CD4-positive, alpha-beta T cell (primary cell): ENCODE measurements around the gene WWOX. TPM values are rescaled to one million over a fixed set of nuclear protein-coding genes. Genes with fewer than 3 reads are reported as not detected.

Experiments used
- ATAC-seq: fragments of 200-7000 bp; cut with Tn5 transposase; one replicate; pipeline ENCODE4 v1.10.0; 2022; ENCODE audit warnings: mild to moderate bottlenecking; ENCODE audit not compliant: poor library complexity
- CTCF ChIA-PET: fragments of 350-600 bp; sonication (Branson Sonifier 250); formaldehyde crosslinking; loops from one replicate; lab custom pipeline; 2021; ENCODE audit warnings: antibody characterized with exemption, inconsistent platforms; lab: Charles Lee
- POLR2A ChIA-PET: fragments of 350-600 bp; sonication (Branson Sonifier 250); formaldehyde crosslinking; loops from one replicate; lab custom pipeline; 2021; ENCODE audit warnings: antibody characterized with exemption, inconsistent platforms; lab: Charles Lee
- DNase-seq, 14 experiments: peaks; one replicate each; pipeline ENCODE4 v3.0.0-alpha.2; 2013 to 2020; ENCODE audit warnings: mixed read lengths in 2 of 14
- H3K27ac ChIP-seq, 2 donors: one replicate each; pipeline versions ENCODE4 v1.5.1 to v1.7.0; 2013; ENCODE audit warnings: low read length in 2 of 2, low read depth in 1 of 2, mild to moderate bottlenecking in 1 of 2
- H3K27me3 ChIP-seq, 2 experiments: 1 replicate in 1 of 2; 2 replicates in 1 of 2; pipeline versions ENCODE4 v1.6.1 to v1.7.0; 2013; ENCODE audit warnings: low read length in 2 of 2, control low read depth in 1 of 2, mild to moderate bottlenecking in 1 of 2, moderate library complexity in 1 of 2; ENCODE audit not compliant: insufficient read depth in 2 of 2, control insufficient read depth in 1 of 2
- H3K36me3 ChIP-seq: one replicate; pipeline ENCODE4 v1.6.1; 2013; ENCODE audit warnings: low read length, control low read depth; ENCODE audit not compliant: insufficient read depth
- H3K4me1 ChIP-seq: one replicate; pipeline ENCODE4 v1.6.1; 2013; ENCODE audit warnings: low read length, control low read depth; ENCODE audit not compliant: insufficient read depth
- H3K4me3 ChIP-seq: one replicate; pipeline ENCODE4 v1.5.1; 2013; ENCODE audit warnings: mild to moderate bottlenecking, low read length, moderate library complexity
- H3K9me3 ChIP-seq, 2 experiments: 1 replicate in 1 of 2; 2 replicates in 1 of 2; pipeline versions ENCODE4 v1.6.1 to v1.7.0; 2013; ENCODE audit warnings: low read length in 2 of 2, mild to moderate bottlenecking in 2 of 2, control low read depth in 1 of 2, moderate library complexity in 1 of 2; ENCODE audit not compliant: control insufficient read depth in 1 of 2, insufficient read depth in 1 of 2
- H3K27ac Mint-ChIP-seq: one replicate; pipeline ENCODE4 v1.8.0; 2020; ENCODE audit warnings: mixed read lengths
- H3K27me3 Mint-ChIP-seq: one replicate; pipeline ENCODE4 v1.8.0; 2021; ENCODE audit warnings: mixed read lengths
- H3K36me3 Mint-ChIP-seq: one replicate; pipeline ENCODE4 v1.8.0; 2021; ENCODE audit warnings: low read depth, mixed read lengths
- H3K4me1 Mint-ChIP-seq: one replicate; pipeline ENCODE4 v1.8.0; 2021; ENCODE audit warnings: low read depth, mixed read lengths
- H3K4me3 Mint-ChIP-seq: one replicate; pipeline ENCODE4 v1.8.0; 2020; ENCODE audit warnings: mild to moderate bottlenecking, mixed read lengths
- H3K9me3 Mint-ChIP-seq: one replicate; pipeline ENCODE4 v1.8.0; 2020; ENCODE audit warnings: mixed read lengths
- CTCF ChIP-seq: fragments of 200-600 bp; IDR thresholded peaks from one replicate; pipeline ENCODE4 v1.8.0; 2022; ENCODE audit warnings: antibody characterized with exemption, mild to moderate bottlenecking
- intact Hi-C, 2 experiments: fragments of 100-400 bp; cut with DNase I in 1 of 2; cut with micrococcal nuclease in 1 of 2; formaldehyde crosslinking; loops; one replicate each; pipeline versions ENCODE4 v1.15.1 to v1.9.0; 2023 to 2025; cut with DNase I, micrococcal nuclease
- total RNA-seq, 174 experiments: library from RNA in 2 of 174; stranded (reverse) in 2 of 174; gene quantifications; one replicate each; pipeline ENCODE4 v1.2.3 and lab custom pipeline; 2021 to 2026

The WWOX gene
- total RNA-seq, 2 experiments from 2014 or later, result 19.3 to 21.7 TPM

- intact Hi-C loops, result no loop called here
- Mint-ChIP-seq H3K9me3 (peaks cover 4% of the 10 kb centered on the region), H3K27me3 (no peaks in the 10 kb centered on the region), H3K4me3 (no peak overlapping the region), H3K27ac (no peak overlapping the region), H3K4me1 (no peaks in the 10 kb centered on the region), H3K36me3 (no peaks in the 10 kb centered on the region)
- Histone ChIP-seq H3K36me3 (no peaks in the 10 kb centered on the region), H3K9me3 (no peaks in the 10 kb centered on the region), H3K27ac (no peak overlapping the region), H3K4me1 (no peaks in the 10 kb centered on the region), H3K4me3 (no peak overlapping the region), H3K27me3 (no peaks in the 10 kb centered on the region)
- ChIA-PET POLR2A (no interaction called here), CTCF (no interaction called here)
- TF ChIP-seq CTCF, result no peak
- ATAC-seq, result no peak
- DNase-seq, result no peak
Observed at GRCh38 chr16:78972986-78973385, 873.5 kb downstream of the WWOX start.

GRCh38 chr16:78976212-78976611 is 876.8 kb downstream of the WWOX start:
- Histone ChIP-seq H3K27ac (no peak overlapping the region), H3K27me3 (no peaks in the 10 kb centered on the region), H3K4me3 (no peak overlapping the region), H3K36me3 (no peaks in the 10 kb centered on the region), H3K4me1 (no peaks in the 10 kb centered on the region), H3K9me3 (no peaks in the 10 kb centered on the region)
- Mint-ChIP-seq H3K4me3 (no peak overlapping the region), H3K27me3 (no peaks in the 10 kb centered on the region), H3K9me3 (no peaks in the 10 kb centered on the region), H3K27ac (no peak overlapping the region), H3K4me1 (no peaks in the 10 kb centered on the region), H3K36me3 (no peaks in the 10 kb centered on the region)
- intact Hi-C loops, result no loop called here
- ChIA-PET POLR2A (no interaction called here), CTCF (no interaction called here)
- TF ChIP-seq CTCF, result no peak
- no peak for DNase-seq
- no peak for ATAC-seq

GRCh38 chr16:78980825-78981224 is 881.4 kb downstream of the WWOX start:
- POLR2A ChIA-PET, result no interaction called here

More at GRCh38 chr16:78980825-78981224, 881.4 kb downstream of the WWOX start:
- peaks cover 5% of the 10 kb centered on the region for H3K9me3 Mint-ChIP-seq
- H3K27ac Mint-ChIP-seq, result no peak overlapping the region
- no peaks in the 10 kb centered on the region for H3K4me1 Mint-ChIP-seq
- no peaks in the 10 kb centered on the region for H3K27me3 Mint-ChIP-seq
- CTCF ChIA-PET, result no interaction called here
- peaks cover 6% of the 10 kb centered on the region for H3K36me3 Mint-ChIP-seq
- no peak overlapping the region for H3K4me3 Mint-ChIP-seq
- H3K36me3 ChIP-seq, result no peaks in the 10 kb centered on the region
- DNase-seq, result no peak
- no peak overlapping the region for H3K4me3 ChIP-seq
- no peaks in the 10 kb centered on the region for H3K4me1 ChIP-seq
- H3K27me3 ChIP-seq, result no peaks in the 10 kb centered on the region
- intact Hi-C loops, result no loop called here
- no peak overlapping the region for H3K27ac ChIP-seq
- no peak for ATAC-seq
- no peak for TF ChIP-seq CTCF
- no peaks in the 10 kb centered on the region for H3K9me3 ChIP-seq
